Neural cell (in vitro differentiated cells): ENCODE results near the gene CTDSPL. TPM values are rescaled to one million over a fixed set of nuclear protein-coding genes. Genes with fewer than 3 reads are reported as not detected.

Source experiments
- H2AFZ ChIP-seq: fragments of 200-600, 300-800 bp; sonication (generic), shearing (Covaris generic); 2 replicates; pipeline ENCODE4 v1.6.0; 2014; ENCODE audit warnings: low read depth, mild to moderate bottlenecking, antibody characterized with exemption, low read length, moderate library complexity
- H3F3A ChIP-seq: fragments of 200-600 bp; shearing (Covaris generic); 2 replicates; pipeline ENCODE4 v1.6.1; 2016; ENCODE audit warnings: mild to moderate bottlenecking, moderate library complexity, mixed read lengths, antibody characterized with exemption, low read length; ENCODE audit not compliant: insufficient read depth, poor library complexity, severe bottlenecking
- H3K27ac ChIP-seq: fragments of 200-600, 300-800 bp; sonication (generic), shearing (Covaris generic); 2 replicates; pipeline ENCODE4 v1.5.1; 2014; ENCODE audit warnings: mild to moderate bottlenecking, low read length, moderate library complexity
- H3K27me3 ChIP-seq: fragments of 300-800, 200-600 bp; sonication (generic), shearing (Covaris generic); 2 replicates; pipeline ENCODE4 v1.6.0; 2014; ENCODE audit warnings: mild to moderate bottlenecking, low read depth, low read length, moderate library complexity; ENCODE audit not compliant: insufficient read depth
- H3K36me3 ChIP-seq: fragments of 300-800, 200-600 bp; sonication (generic), shearing (Covaris generic); 2 replicates; pipeline ENCODE4 v1.5.1; 2014; ENCODE audit warnings: mild to moderate bottlenecking, antibody characterized with exemption, low read length, moderate library complexity; ENCODE audit not compliant: insufficient read depth
- H3K4me2 ChIP-seq: fragments of 300-800, 200-600 bp; sonication (generic), shearing (Covaris generic); 2 replicates; pipeline ENCODE4 v1.6.0; 2014; ENCODE audit warnings: mild to moderate bottlenecking, low read length
- H3K4me3 ChIP-seq: fragments of 300-800, 200-600 bp; sonication (generic), shearing (Covaris generic); 2 replicates; pipeline ENCODE4 v1.5.1; 2014; ENCODE audit warnings: mild to moderate bottlenecking, low read length, moderate library complexity
- H3K79me2 ChIP-seq: fragments of 200-600 bp; shearing (Covaris generic); replicated peaks from 2 replicates; pipeline ENCODE4 v1.6.0; 2014; ENCODE audit warnings: mild to moderate bottlenecking, low read length, moderate library complexity; ENCODE audit not compliant: insufficient read depth
- H3K9ac ChIP-seq: fragments of 300-800, 200-600 bp; sonication (generic), shearing (Covaris generic); 2 replicates; pipeline ENCODE4 v1.6.1; 2016; ENCODE audit warnings: mild to moderate bottlenecking, low read length, mixed read lengths
- H3K9me2 ChIP-seq: fragments of 200-600 bp; shearing (Covaris generic); 2 replicates; pipeline ENCODE4 v1.6.1; 2016; ENCODE audit warnings: mild to moderate bottlenecking, low read length, mixed read lengths; ENCODE audit not compliant: insufficient read depth
- H3K9me3 ChIP-seq: fragments of 200-600, 300-800 bp; sonication (generic), shearing (Covaris generic); 2 replicates; pipeline ENCODE4 v1.6.1; 2016; ENCODE audit warnings: mild to moderate bottlenecking, mixed run types, low read length, moderate library complexity, mixed read lengths
- H4K20me1 ChIP-seq: fragments of 200-600 bp; shearing (Covaris generic); 2 replicates; pipeline ENCODE4 v1.6.1; 2016; ENCODE audit warnings: mild to moderate bottlenecking, mixed run types; ENCODE audit not compliant: insufficient read depth
- CTCF ChIP-seq: fragments of 450-650 bp; IDR thresholded peaks from 2 replicates; pipeline ENCODE4 v1.5.1; 2014; ENCODE audit warnings: antibody characterized with exemption, mild to moderate bottlenecking, moderate library complexity; ENCODE audit not compliant: poor library complexity, severe bottlenecking
- EP300 ChIP-seq: fragments of 450-650 bp; conservative IDR thresholded peaks from 2 replicates; pipeline ENCODE4 v1.6.1; 2014; ENCODE audit warnings: antibody characterized with exemption, mild to moderate bottlenecking, moderate library complexity; ENCODE audit not compliant: poor library complexity, severe bottlenecking
- EZH2 ChIP-seq: fragments of 200-600, 300-800 bp; shearing (Covaris generic), sonication (generic); IDR thresholded peaks from 2 replicates; pipeline ENCODE4 v1.6.1; 2014; ENCODE audit warnings: antibody characterized with exemption, low read length, borderline replicate concordance, mild to moderate bottlenecking; ENCODE audit not compliant: insufficient read depth, poor library complexity, severe bottlenecking
- MXI1 ChIP-seq: fragments of 450-650 bp; conservative IDR thresholded peaks from 2 replicates; pipeline ENCODE4 v1.6.1; 2014; ENCODE audit warnings: antibody characterized with exemption, mild to moderate bottlenecking; ENCODE audit not compliant: poor library complexity, severe bottlenecking
- POLR2AphosphoS5 ChIP-seq: IDR thresholded peaks from 2 replicates; pipeline ENCODE4 v1.6.1; 2012
- RAD21 ChIP-seq: fragments of 450-650 bp; conservative IDR thresholded peaks from 2 replicates; pipeline ENCODE4 v1.6.1; 2014; ENCODE audit warnings: antibody characterized with exemption, mild to moderate bottlenecking, moderate library complexity
- REST ChIP-seq: IDR thresholded peaks from 2 replicates; pipeline ENCODE4 v1.6.1; 2012; ENCODE audit warnings: borderline replicate concordance
- SMC3 ChIP-seq: fragments of 450-650 bp; conservative IDR thresholded peaks from 2 replicates; pipeline ENCODE4 v1.6.1; 2014; ENCODE audit warnings: antibody characterized with exemption, mild to moderate bottlenecking, moderate library complexity; ENCODE audit not compliant: poor library complexity
- TAF1 ChIP-seq: IDR thresholded peaks from 2 replicates; pipeline ENCODE4 v1.6.1; 2012; ENCODE audit warnings: low read depth
- polyA plus RNA-seq: library from polyadenylated mRNA; depleted of rRNA; stranded (reverse); fragments of >200 nt; gene quantifications from 2 replicates; pipeline ENCODE4 v1.2.3, GENCODE V29; 2014

CTDSPL gene
- polyA plus RNA-seq, 1 donor from 2014 or later = 17.0 TPM

- Histone ChIP-seq H3K9me3 (no peaks in the 10 kb centered on the region), H3K9me2 (no peaks in the 10 kb centered on the region), H3K27ac (no peak overlapping the region), H3K27me3 (no peaks in the 10 kb centered on the region), H3K36me3 (no peaks in the 10 kb centered on the region), H3K9ac (no peak overlapping the region), H3K4me3 (no peak overlapping the region), H4K20me1 (no peaks in the 10 kb centered on the region), H3F3A (no peaks in the 10 kb centered on the region), H3K79me2 (no peaks in the 10 kb centered on the region), H2AFZ (no peak overlapping the region), H3K4me2 (no peak overlapping the region)
- TF ChIP-seq RAD21 (no peak), REST (no peak), MXI1 (no peak), CTCF (no peak), POLR2AphosphoS5 (no peak), EP300 (no peak), EZH2 (no peak), TAF1 (no peak), SMC3 (no peak)
Measured at GRCh38 chr3:37904601-37905000, 42.9 kb downstream of the CTDSPL start.

- Histone ChIP-seq H3K4me3 (no peak overlapping the region), H3K4me2 (no peak overlapping the region), H3K36me3 (no peaks in the 10 kb centered on the region), H3K27me3 (no peaks in the 10 kb centered on the region), H3F3A (no peaks in the 10 kb centered on the region), H3K9ac (no peak overlapping the region), H2AFZ (no peak overlapping the region), H3K27ac (no peak overlapping the region), H4K20me1 (no peaks in the 10 kb centered on the region), H3K79me2 (no peaks in the 10 kb centered on the region), H3K9me3 (no peaks in the 10 kb centered on the region), H3K9me2 (no peaks in the 10 kb centered on the region)
- TF ChIP-seq TAF1 = no peak
Measured at GRCh38 chr3:37905346-37905745, 43.7 kb downstream of the CTDSPL start.

- no peak overlapping the region for H3K4me2 ChIP-seq
- no peak overlapping the region for H2AFZ ChIP-seq
- H3K9ac ChIP-seq = no peak overlapping the region
Measured at GRCh38 chr3:37905987-37906674, 44.5 kb downstream of the CTDSPL start.

More at GRCh38 chr3:37905987-37906674, 44.5 kb downstream of the CTDSPL start:
- Histone ChIP-seq H3K36me3 (no peaks in the 10 kb centered on the region), H3K4me3 (no peak overlapping the region), H3F3A (no peaks in the 10 kb centered on the region), H3K79me2 (no peaks in the 10 kb centered on the region), H3K9me2 (no peaks in the 10 kb centered on the region), H3K9me3 (no peaks in the 10 kb centered on the region), H4K20me1 (no peaks in the 10 kb centered on the region), H3K27me3 (no peaks in the 10 kb centered on the region), H3K27ac (no peak overlapping the region)
- TF ChIP-seq EP300 (no peak), POLR2AphosphoS5 (no peak), RAD21 (no peak), MXI1 (no peak), SMC3 (no peak), CTCF (no peak)
